NCI-H446 treated with DMSO at 0.1 percent for 48 hours (cell line): ENCODE data around the gene CPN2.

ENCODE experiments used
- DNase-seq: peaks from one replicate; lab custom pipeline; 2025; lab: John Stamatoyannopoulos, UW

The CPN2 gene

DNA sequence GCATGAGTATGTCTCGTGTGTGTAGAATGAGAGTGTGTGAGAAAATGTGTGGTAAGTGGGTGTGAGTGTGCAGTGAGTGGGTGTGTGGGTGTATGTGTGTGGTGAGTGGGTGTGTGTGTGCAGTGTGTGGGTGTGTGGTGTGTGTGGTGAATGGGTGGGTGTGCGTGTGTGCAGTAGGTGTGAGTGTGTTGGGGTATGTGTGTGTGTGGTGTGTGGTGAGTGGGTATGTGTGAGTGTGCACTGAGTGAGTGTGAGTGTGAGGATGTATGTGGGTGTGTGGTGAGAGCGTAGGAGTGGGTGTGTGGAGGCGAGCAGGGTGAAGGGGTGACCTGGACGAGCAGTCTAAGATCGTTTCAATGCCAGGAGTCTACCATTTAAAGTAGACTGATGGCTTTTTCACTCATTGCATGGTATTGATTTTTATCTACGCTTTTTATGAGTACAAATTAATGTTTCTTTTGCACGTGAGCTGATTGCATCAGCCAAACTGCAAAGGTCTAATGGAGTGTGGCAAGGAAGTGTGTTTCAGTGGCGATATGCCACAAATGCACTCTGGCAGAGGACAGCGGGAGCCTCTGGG is 1.6 kb upstream of the CPN2 start:
- DNase-seq: no peak

DNA sequence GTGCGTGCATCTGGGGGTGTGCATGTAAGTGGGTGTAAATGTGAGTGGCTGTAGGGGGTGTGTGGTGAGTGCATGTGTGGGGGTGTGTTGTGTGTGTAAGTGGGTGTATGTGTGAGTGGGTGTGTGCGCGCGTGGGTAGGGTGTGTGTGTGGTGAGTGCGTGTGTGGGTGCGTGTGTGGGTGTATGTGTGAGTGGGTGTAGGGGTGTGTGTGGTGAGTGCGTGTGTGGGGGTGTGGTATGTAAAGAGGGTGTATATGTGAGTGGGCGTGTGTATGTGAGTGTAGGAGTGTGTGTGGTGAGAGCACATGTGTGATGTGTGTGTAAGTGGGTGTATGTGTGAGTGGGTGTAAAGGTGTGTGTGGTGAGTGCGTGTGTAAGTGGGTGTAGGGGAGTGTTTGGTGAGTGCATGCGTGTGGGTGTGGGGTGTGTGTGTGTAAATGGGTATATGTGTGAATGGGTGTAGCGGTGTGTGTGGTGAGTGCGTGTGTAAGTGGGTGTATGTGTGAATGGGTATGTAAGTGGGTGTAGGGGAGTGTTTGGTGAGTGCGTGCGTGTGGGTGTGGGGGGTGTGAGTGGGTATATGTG is 916 bp upstream of the CPN2 start:
- no peak for DNase-seq

DNA sequence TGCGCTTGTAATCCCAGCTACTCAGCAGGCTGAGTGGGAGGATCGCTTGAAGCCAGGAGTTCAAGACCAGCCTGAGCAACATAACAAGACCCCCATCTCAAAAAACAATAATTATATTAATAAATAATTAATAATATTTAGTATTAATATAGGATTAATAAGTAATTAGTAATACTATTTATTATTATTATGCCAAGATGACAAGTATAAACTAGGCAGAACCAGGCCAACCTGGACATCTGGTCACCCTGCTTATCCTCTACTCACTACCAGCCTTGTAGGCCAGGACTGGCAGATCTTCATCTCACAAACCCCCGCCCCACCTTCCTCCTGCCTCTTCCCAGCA is 429 bp downstream of the CPN2 start:
- no peak for DNase-seq

GRCh38 chr3:194348354-194348753 is 2.8 kb downstream of the CPN2 start:
- DNase-seq: no peak

GRCh38 chr3:194346621-194347020 is 4.5 kb downstream of the CPN2 start:
- DNase-seq: no peak

- no peak for DNase-seq
Observed at GRCh38 chr3:194346035-194346434, 5.1 kb downstream of the CPN2 start.

DNA sequence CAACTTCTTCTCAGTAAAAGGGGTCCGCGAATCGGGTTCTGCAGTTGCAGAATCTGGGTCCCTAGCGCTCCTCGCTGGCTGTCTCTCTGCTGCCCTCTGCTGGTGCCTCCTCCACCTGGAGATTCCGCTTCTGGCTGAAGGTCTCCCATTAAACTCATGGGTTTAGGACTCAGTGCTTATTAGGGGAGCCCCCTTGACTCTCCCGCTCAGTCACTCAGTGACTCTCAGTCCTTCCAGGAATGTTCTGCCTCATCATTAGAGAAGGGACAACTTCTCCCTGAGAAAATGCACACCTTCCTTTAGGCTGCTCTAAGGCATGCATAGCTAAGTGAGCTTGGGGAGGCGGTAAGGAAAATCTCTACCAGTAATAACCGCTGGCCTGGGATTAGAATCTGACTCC is 7.1 kb downstream of the CPN2 start:
- no peak for DNase-seq

DNA sequence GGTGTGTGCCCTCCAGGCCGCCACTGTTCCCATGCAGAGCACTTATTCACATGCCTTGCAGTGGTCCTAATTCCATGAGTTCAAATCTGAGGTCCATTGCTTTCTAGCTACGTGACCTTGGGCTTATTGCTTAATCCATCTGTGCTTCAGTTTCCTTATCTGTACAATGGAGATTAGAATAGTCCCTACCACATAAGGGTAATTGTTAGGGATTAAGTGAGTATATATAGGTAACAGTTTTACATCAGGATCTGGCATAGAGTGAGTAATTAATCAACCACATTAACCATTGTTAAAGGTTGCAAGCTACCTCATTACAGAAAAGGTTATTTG is 7.6 kb downstream of the CPN2 start:
- DNase-seq: no peak

- DNase-seq: no peak
Observed at GRCh38 chr3:194342861-194343560, 8.1 kb downstream of the CPN2 start.

- no peak for DNase-seq
Observed at GRCh38 chr3:194340757-194341400, 10.2 kb downstream of the CPN2 start.

GRCh38 chr3:194339840-194340239 is 11.3 kb downstream of the CPN2 start:
- DNase-seq: no peak

DNA sequence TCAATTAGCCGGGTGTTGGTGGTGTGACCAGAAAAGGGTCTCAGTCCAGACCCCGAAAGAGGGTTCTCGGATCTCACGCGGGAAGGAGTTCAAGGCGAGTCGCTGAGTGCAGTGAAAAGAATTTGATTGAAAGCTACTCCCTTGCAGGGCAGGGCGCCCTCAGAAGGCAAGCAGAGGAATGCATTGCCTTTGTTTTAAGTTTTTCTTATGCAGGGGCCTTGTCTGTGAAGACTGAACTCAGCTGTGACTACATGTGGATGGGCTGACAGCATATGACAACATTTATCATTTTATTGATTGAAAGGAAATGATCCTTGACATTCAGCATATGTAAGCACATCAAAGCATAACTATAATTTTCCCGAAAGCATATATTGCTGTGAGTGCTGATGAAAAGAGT is 11.8 kb downstream of the CPN2 start:
- no peak for DNase-seq

DNA sequence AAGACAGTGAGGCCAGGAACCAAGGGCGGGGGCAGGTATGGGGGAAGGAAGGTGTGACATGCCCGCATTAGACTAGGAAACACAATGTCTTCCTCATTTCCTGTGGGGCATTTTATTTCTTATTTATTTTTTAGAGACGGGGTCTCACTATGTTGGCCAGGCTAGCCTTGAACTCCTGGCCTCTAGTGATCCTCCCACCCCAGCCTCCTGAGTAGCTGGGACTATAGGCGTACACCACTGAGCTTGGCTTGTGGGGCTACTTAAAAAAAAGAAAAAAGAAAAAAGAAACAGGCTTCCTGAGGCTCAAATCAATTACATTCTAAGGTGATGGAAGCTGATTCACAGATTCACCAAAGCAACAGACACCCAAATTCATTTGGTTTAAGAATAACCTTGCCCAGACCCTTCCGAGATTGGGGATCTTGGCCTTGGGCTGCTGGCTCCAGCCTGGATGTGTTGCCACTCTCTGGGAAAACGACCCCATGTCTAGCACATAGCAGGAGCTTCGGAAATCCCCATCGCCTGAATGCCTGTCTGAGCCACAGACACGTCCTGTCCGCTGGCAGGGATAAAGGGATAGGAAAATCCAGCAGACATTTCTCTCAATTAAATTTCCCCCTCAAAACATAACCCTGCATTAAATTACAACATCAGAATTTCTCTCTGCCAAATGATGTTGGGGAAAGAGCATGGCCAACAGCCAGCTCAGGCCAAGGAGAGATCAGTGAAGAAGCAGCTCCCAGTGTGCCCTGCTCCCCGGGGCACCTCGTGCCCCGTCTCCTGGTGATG is 13.0 kb downstream of the CPN2 start:
- DNase-seq: no peak

DNA sequence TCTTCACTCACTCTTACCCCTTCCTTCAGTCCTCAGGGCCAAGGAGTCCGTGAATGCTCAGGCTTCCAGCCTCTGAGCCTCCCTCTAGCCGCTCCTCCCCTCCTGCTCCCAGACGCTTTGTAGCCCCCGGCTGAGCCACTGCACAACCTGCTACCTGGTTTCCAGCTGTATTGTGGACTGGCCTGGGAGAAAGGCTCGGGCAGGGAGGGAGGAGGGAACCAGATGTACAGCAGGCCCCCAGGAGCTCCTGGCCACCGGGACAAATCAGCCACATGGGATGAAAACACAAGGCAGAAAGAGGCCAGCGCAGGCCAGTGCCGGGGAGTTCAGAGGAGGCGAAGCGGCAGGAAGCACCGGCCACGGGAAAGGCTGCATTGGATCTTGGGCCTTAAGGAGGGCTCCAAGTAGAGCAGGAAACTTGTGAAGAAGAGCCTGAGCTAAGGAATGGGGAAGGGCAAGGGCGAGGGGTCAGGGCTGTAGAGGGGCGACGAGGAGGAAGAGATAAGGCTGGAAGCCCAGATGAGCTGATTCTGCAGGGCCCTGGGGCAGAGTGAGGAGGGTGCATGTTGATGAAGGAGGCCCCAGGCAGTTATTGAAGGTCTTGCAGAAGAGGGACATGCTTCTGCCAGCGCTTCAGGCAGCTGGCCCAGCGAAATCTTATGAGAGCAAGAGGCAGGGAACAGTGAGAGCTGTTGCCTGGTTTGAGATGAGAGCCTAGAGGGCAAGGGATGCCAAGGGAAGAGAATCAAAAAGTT is 14.3 kb downstream of the CPN2 start:
- DNase-seq: no peak

DNA sequence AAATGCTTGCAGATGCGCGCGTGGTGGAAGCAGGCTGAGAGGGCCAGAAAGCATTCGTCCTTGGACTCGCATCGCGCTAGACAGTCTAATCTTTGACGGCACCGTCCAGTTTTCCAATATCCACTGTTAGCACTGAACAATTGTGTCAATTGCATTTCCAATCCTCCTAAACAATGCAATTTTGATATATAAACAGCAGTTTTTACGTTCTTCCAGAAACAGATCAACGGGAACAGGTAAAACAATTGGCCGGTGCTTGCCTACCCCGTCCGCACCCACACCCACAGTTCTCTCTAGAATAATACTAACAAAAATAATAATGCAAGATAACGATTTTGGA is 17.2 kb downstream of the CPN2 start:
- DNase-seq: no peak

GRCh38 chr3:194333212-194333980 is 17.7 kb downstream of the CPN2 start:
- no peak for DNase-seq

- DNase-seq: no peak
Observed at GRCh38 chr3:194332858-194333211, 18.3 kb downstream of the CPN2 start.

DNA sequence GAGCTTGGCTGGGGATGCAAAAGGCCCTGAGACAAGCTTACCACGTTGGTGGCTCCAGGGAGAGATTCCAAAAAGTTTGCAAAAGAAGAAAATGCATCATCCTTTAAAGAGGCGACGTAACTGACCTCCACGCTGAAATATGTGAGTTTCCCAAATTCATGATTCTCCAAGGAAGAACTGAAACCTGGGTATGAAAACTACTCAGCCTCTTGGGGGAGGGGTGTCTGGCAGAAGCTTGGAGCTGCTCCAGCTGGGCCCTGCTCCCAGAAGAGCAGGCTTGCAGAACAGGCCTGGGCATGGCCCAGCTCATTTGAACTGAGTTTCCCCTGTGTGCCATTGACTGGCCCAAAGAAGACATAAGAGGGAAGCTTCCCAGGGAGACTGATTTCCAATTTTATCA is 20.5 kb downstream of the CPN2 start:
- no peak for DNase-seq

GRCh38 chr3:194330160-194330559 is 21.0 kb downstream of the CPN2 start:
- DNase-seq: no peak

DNA sequence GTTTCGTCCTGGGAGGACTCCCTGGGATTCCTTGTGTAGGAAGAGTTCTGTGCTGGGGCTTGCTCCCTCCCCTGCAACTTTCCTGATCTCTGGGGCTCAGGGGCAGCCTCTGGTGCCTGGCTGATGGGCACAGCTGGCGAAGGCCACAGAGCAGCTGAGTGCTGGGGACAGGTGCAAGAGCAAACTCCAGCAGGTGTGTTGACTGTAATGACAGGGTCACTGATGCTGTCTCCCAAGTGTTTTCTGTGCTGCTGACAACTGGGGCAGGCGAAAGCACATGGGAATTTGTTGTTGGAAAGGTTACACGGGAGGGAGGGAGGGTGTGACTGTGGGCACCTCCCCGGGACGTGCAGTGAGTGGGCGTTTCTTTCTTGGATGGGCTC is 21.6 kb downstream of the CPN2 start:
- no peak for DNase-seq

GRCh38 chr3:194328942-194329582 is 22.1 kb downstream of the CPN2 start:
- no peak for DNase-seq
